Epithelial cell of esophagus (primary cell): ENCODE measurements around the gene CEP95.
A peak's percentile ranks its signal among the peaks of the same experiment; 100 is the strongest.

Experiments used
- DNase-seq: peaks from one replicate; pipeline ENCODE4 v3.0.0; 2010; ENCODE audit warnings: low read depth
- H3K4me3 ChIP-seq: 2 replicates; pipeline ENCODE4 v1.5.1; 2011; ENCODE audit warnings: mild to moderate bottlenecking, low read length, control low read depth
- CTCF ChIP-seq: IDR thresholded peaks from 2 replicates; pipeline ENCODE4 v1.5.1; 2011; ENCODE audit warnings: low read depth, mild to moderate bottlenecking, low read length, control low read depth, inconsistent platforms; ENCODE audit not compliant: insufficient read depth; ENCODE audit errors: missing control alignments

CEP95 gene

GRCh38 chr17:64505340-64506200 lies 1.2 kb upstream of the CEP95 start:
- peak; percentile 84 for DNase-seq
- no peak for TF ChIP-seq CTCF
- H3K4me3 ChIP-seq, result peak overlapping the region; percentile 93

DNA sequence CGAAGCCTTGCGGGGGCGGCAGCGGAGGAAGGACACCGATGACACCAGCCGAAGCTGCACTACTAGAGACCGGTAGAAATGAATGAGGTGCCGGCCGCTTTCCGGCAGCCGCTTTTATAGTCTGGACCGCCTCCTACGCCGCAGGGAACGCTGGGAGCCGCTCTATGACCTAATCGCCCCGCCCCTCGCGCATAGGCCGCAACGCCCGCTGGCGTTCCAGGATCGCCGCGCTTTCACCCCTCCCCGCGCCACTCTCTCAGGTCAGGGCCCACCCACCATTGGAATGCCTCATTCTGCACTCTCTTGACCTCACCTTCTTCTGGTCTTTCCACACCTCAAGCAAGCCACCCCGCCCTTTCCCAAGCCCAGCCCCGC lies 589 bp upstream of the CEP95 start, which contains the start of gene DDX5:
Gene DDX5 (minus strand): TSS at position 89 of the 375 bp plus-strand sequence. CDS start 170 bp downstream, outside the sequence.
- no peak for DNase-seq
- H3K4me3 ChIP-seq, result peak within 1 kb of the TSS; percentile 93
- TF ChIP-seq CTCF, result no peak

DNA sequence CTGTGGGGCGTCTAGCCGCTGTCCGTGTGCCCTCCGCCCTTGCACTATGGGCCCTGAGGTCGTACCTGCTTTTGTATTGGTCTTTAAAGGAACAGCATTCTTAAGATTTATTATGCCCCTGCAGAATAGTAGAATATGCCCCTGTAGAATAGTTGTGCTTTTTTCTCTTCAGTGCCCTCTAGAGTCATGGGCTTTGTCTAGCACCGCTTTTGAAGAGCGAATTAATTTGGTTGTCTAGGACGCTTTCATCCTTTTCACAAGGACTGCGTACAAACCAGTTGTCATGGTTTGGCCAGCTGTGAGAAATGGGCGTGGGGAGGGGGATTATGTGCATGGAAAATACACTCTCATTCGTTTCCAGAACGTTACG lies 621 bp downstream of the CEP95 start:
- TF ChIP-seq CTCF, result peak; percentile 56
- DNase-seq, result peak; percentile 69
- H3K4me3 ChIP-seq, result peak overlapping the region; percentile 93

DNA sequence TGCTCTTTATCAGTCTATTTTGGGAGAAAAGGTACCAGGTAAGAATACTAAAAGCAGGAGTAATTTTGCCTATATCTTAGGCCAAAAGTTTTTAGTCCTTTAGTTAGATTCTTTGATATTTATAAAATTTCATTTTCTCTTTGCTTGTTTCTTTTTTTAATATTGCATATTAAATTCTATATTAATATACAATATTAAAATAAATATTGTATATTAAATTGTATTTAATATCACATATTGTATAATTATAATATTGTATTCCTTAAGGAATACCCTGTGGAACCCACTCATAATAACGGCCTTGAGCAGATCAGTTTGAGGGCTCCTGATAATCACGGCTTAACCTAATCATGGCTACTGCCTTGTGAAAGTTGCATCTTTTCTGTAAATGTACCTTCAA lies 1.9 kb downstream of the CEP95 start:
- H3K4me3 ChIP-seq, result peak overlapping the region; percentile 93
- DNase-seq, result no peak
- no peak for TF ChIP-seq CTCF

GRCh38 chr17:64509179-64509578 lies 2.4 kb downstream of the CEP95 start:
- DNase-seq, result no peak
- no peak for TF ChIP-seq CTCF
- H3K4me3 ChIP-seq, result no peak overlapping the region

DNA sequence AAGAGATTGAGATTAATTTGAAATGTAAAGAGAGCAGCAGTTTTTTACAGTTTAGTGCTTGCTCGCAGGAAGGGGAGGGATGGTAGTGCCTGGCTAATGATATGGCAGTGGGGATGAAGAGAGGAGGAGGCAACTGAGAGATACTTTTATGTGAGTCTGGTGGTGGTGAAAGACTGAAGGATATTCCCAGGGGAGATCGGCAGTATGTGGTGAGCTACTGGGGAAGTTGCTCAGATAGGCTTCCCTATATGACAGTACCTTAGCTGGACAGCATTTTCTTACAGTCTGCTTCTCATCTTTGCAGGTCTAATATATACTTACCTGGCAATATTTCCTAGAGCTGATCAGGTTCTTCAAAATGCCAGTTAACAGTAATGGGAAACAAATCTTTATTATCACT lies 8.6 kb downstream of the CEP95 start:
- no peak overlapping the region for H3K4me3 ChIP-seq
- TF ChIP-seq CTCF, result no peak
- no peak for DNase-seq

DNA sequence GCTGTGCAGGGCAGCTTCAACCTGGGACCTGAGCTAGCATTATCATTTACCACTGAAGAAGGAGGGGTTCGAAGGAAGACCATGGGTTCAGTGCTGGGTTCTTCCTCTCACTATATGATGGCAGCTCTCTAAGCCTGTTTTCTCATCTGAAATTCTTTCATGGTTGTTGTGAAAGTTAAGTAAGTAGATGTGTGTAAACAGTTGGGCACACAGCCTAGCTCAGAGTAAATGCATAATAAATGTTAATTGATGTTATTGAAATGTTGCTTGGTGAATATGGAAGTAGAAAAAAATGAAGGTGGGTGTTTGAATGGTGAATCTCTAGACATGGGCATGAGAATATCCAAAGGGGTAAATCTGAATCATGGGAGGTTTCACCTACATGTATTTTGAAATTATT lies 9.1 kb downstream of the CEP95 start:
- DNase-seq, result no peak
- TF ChIP-seq CTCF, result no peak

More for the DNA sequence above, 9.1 kb downstream of the CEP95 start:
- no peak overlapping the region for H3K4me3 ChIP-seq
